Epithelial cell of prostate (primary cell): ENCODE data around the gene CFAP20DC.
A peak's percentile ranks its signal among the peaks of the same experiment; 100 is the strongest.
"Not testable (repeated sequence)": the region's sequence is repeated elsewhere in the genome, so short reads cannot be mapped to it uniquely, and the experiment has no call there.

ENCODE experiments used
- DNase-seq: peaks from one replicate; pipeline ENCODE4 v3.0.0-alpha.2; 2011; ENCODE audit warnings: low read depth, low spot score
- H3K27ac ChIP-seq: fragments of 450-650 bp; 2 replicates; pipeline ENCODE4 v1.5.1; 2017; ENCODE audit warnings: mild to moderate bottlenecking

CFAP20DC gene

GRCh38 chr3:58708983-58709382 is 340.8 kb downstream of the CFAP20DC start:
- DNase-seq, H3K27ac ChIP-seq: not testable (repeated sequence)

GRCh38 chr3:58708116-58708791 is 341.6 kb downstream of the CFAP20DC start:
- H3K27ac ChIP-seq = no peak overlapping the region
- DNase-seq = no peak

- H3K27ac ChIP-seq = no peak overlapping the region
- DNase-seq = no peak
Observed at GRCh38 chr3:58707390-58707930, 342.4 kb downstream of the CFAP20DC start.

GRCh38 chr3:58706395-58707167 is 343.2 kb downstream of the CFAP20DC start:
- no peak overlapping the region for H3K27ac ChIP-seq
- DNase-seq = no peak

- no peak overlapping the region for H3K27ac ChIP-seq
- peak; percentile 10 for DNase-seq
Observed at GRCh38 chr3:58704745-58705144, 345.1 kb downstream of the CFAP20DC start.

GRCh38 chr3:58704304-58704703 is 345.5 kb downstream of the CFAP20DC start:
- H3K27ac ChIP-seq = peak overlapping the region; percentile 4
- not testable (repeated sequence) for DNase-seq

GRCh38 chr3:58698246-58698645 is 351.6 kb downstream of the CFAP20DC start:
- DNase-seq = no peak
- no peak overlapping the region for H3K27ac ChIP-seq

GRCh38 chr3:58697561-58697960 is 352.3 kb downstream of the CFAP20DC start:
- DNase-seq = no peak
- H3K27ac ChIP-seq = no peak overlapping the region

- not testable (repeated sequence) for DNase-seq, H3K27ac ChIP-seq
Observed at GRCh38 chr3:58696813-58697212, 353.0 kb downstream of the CFAP20DC start.

GRCh38 chr3:58696093-58696492 is 353.7 kb downstream of the CFAP20DC start:
- no peak overlapping the region for H3K27ac ChIP-seq
- no peak for DNase-seq

- DNase-seq = not testable (repeated sequence)
Observed at GRCh38 chr3:58695284-58695683, 354.5 kb downstream of the CFAP20DC start.

GRCh38 chr3:58693940-58694850 is 355.6 kb downstream of the CFAP20DC start:
- no peak overlapping the region for H3K27ac ChIP-seq
- no peak for DNase-seq

More at GRCh38 chr3:58695284-58695683, 354.5 kb downstream of the CFAP20DC start:
- not testable (repeated sequence) for H3K27ac ChIP-seq

GRCh38 chr3:58692484-58692883 is 357.3 kb downstream of the CFAP20DC start:
- no peak overlapping the region for H3K27ac ChIP-seq
- no peak for DNase-seq
